ENCODE results near the gene MYL7.

GRCh38 chr7:44147026-44147991, 6.2 kb upstream of the MYL7 start:
- TF ChIP-seq CTCF (IDR thresholded peaks at IDR 0.05) (no peak), POLR2A (IDR thresholded peaks at IDR 0.05) (no peak)

All from esophagus squamous epithelium (tissue), 4 donors.